ENCODE measurements around the gene MARCHF3. TPM values are rescaled to one million over a fixed set of nuclear protein-coding genes. Genes with fewer than 3 reads are reported as not detected.
"Not testable (repeated sequence)": the region's sequence is repeated elsewhere in the genome, so short reads cannot be mapped to it uniquely, and the experiment has no call there.

MARCHF3 gene
- total and polyA plus RNA-seq, 2 donors (not counting 3 experiments of a cell fraction or from before 2014, with no cell fraction given): 31.9 to 35.0 TPM

DNA sequence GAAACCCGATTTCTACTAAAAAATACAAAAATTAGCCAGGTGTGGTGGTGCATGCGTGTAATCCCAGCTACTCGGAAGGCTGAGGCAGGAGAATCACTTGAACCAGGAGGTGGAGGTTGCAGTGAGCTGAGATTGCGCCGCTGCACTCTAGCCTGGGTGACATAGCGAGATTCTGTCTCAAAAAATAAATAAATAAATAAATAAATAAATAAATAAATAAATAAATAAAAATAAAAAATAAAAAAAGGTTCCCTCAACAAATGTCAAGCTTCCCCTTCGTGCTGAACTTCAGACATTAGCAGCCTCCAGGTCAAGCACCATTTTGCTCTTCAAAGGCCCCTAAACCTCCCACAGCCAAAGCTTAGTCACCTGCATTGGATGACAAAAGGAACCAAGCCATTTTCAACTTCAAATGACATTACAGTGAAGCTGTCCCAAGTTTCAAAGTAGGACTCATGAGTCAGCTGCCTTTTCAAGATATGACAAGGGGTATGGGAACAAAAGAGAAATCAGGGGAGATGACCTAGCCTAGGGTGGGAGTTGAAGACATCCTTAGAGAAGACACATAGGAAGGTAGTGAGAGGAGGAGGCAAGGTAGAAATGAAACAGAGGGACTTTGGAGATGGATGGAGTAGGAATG, 6.7 kb downstream of the MARCHF3 start:
- H3K27ac ChIP-seq (ENCODE audit: insufficient read depth, low read depth, low read length); H3K4me3 ChIP-seq (replicated peaks in 1 of 3; ENCODE audit: insufficient read depth in 1 of 3, low read depth in 1 of 3, low read length in 3 of 3); BruUV-seq (replicated peaks); H3K27me3 ChIP-seq (ENCODE audit: control insufficient read depth in 2 of 2, insufficient read depth in 2 of 2, low read length in 2 of 2); H3K9me1 ChIP-seq (replicated peaks; ENCODE audit: control insufficient read depth, extremely low read depth, insufficient read depth, low read length); H3K4me2 ChIP-seq (ENCODE audit: insufficient read depth, low read length); CTCF ChIA-PET; POLR2A ChIA-PET; DNase-seq (ENCODE audit: low read depth, low spot score); H4K20me1 ChIP-seq (replicated peaks; ENCODE audit: control insufficient read depth, extremely low read depth, insufficient read depth, low read length); H3K9me3 ChIP-seq (replicated peaks; ENCODE audit: control insufficient read depth, insufficient read depth, low read length); H2AFZ ChIP-seq (ENCODE audit: low read depth, low read length); H3K36me3 ChIP-seq (ENCODE audit: control insufficient read depth in 2 of 2, extremely low read depth in 1 of 2, insufficient read depth in 2 of 2, low read length in 2 of 2); H3K4me1 ChIP-seq (ENCODE audit: control insufficient read depth, extremely low read depth, insufficient read depth, low read length); FAIRE-seq; dilution Hi-C loops (cut with MboI; ENCODE audit: extremely low pct_ligation_motif_present, low sequenced_read_pairs); H3K9ac ChIP-seq (replicated peaks; ENCODE audit: extremely low read depth, insufficient read depth, low read length); intact Hi-C loops (cut with micrococcal nuclease): not testable (repeated sequence)
- H3K79me2 ChIP-seq (ENCODE audit: control insufficient read depth, insufficient read depth, low read length): peaks cover 96% of the 10 kb centered on the region

DNA sequence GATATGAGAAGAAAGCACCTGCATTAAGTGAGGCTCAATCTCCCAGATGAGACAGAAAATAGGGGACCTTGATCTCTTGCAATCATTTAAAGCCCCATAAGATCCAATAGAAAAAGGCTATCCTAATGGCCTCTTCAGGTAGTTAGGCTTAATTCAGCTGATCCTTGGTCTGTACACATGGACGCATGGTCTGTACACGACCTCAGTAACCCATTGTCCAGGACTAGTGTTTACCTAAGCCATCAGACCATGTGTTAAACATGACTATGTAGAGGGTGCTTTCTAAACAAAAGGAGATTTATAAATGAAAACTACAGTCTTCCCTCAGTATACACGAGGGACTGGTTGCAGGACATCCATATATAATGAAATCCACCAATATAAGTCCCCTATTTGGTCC, 7.5 kb downstream of the MARCHF3 start:
- BruUV-seq (replicated peaks): no TSS peak
- ChIA-PET CTCF (no interaction called here), POLR2A (no interaction called here)
- Histone ChIP-seq H3K9me3 (replicated peaks; ENCODE audit: control insufficient read depth, insufficient read depth, low read length) (no peaks in the 10 kb centered on the region), H3K27ac (ENCODE audit: insufficient read depth, low read depth, low read length) (no peak overlapping the region), H3K9ac (replicated peaks; ENCODE audit: extremely low read depth, insufficient read depth, low read length) (no peak overlapping the region), H3K4me1 (ENCODE audit: control insufficient read depth, extremely low read depth, insufficient read depth, low read length) (no peaks in the 10 kb centered on the region), H3K4me3 (replicated peaks in 1 of 3; ENCODE audit: insufficient read depth in 1 of 3, low read depth in 1 of 3, low read length in 3 of 3) (no peak overlapping the region), H3K27me3 (ENCODE audit: control insufficient read depth in 2 of 2, insufficient read depth in 2 of 2, low read length in 2 of 2) (no peaks in the 10 kb centered on the region), H3K9me1 (replicated peaks; ENCODE audit: control insufficient read depth, extremely low read depth, insufficient read depth, low read length) (no peaks in the 10 kb centered on the region), H4K20me1 (replicated peaks; ENCODE audit: control insufficient read depth, extremely low read depth, insufficient read depth, low read length) (no peaks in the 10 kb centered on the region), H3K36me3 (ENCODE audit: control insufficient read depth in 2 of 2, extremely low read depth in 1 of 2, insufficient read depth in 2 of 2, low read length in 2 of 2) (no peaks in the 10 kb centered on the region), H3K79me2 (ENCODE audit: control insufficient read depth, insufficient read depth, low read length) (peaks cover 95% of the 10 kb centered on the region), H3K4me2 (ENCODE audit: insufficient read depth, low read length) (no peak overlapping the region), H2AFZ (ENCODE audit: low read depth, low read length) (no peak overlapping the region)
- TF ChIP-seq POLR2A (IDR thresholded peaks at IDR 0.05; ENCODE audit: low read depth, low read length) (no peak), MYC (IDR thresholded peaks at IDR 0.05; ENCODE audit: low read depth, low read length) (no peak), EZH2 (IDR thresholded peaks at IDR 0.05; ENCODE audit: borderline replicate concordance, low read depth, low read length, severe bottlenecking) (no peak), POLR2AphosphoS5 (IDR thresholded peaks at IDR 0.05; ENCODE audit: insufficient read depth, low read depth, low read length) (no peak), JUN (IDR thresholded peaks at IDR 0.05; ENCODE audit: borderline replicate concordance, insufficient read depth, insufficient read length, low read depth) (no peak), FOS (IDR thresholded peaks at IDR 0.05; ENCODE audit: borderline replicate concordance, insufficient read depth, low read length) (no peak), GATA2 (IDR thresholded peaks at IDR 0.05; ENCODE audit: insufficient read depth, insufficient read length, low read depth, low read length) (no peak)
- TF ChIP-seq, protein P1, sequence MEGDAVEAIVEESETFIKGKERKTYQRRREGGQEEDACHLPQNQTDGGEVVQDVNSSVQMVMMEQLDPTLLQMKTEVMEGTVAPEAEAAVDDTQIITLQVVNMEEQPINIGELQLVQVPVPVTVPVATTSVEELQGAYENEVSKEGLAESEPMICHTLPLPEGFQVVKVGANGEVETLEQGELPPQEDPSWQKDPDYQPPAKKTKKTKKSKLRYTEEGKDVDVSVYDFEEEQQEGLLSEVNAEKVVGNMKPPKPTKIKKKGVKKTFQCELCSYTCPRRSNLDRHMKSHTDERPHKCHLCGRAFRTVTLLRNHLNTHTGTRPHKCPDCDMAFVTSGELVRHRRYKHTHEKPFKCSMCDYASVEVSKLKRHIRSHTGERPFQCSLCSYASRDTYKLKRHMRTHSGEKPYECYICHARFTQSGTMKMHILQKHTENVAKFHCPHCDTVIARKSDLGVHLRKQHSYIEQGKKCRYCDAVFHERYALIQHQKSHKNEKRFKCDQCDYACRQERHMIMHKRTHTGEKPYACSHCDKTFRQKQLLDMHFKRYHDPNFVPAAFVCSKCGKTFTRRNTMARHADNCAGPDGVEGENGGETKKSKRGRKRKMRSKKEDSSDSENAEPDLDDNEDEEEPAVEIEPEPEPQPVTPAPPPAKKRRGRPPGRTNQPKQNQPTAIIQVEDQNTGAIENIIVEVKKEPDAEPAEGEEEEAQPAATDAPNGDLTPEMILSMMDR (IDR thresholded peaks at IDR 0.05; ENCODE audit: extremely low read depth in 1 of 2, insufficient read depth in 1 of 2, low read depth in 1 of 2, low read length in 2 of 2): no peak
- TF ChIP-seq, protein P2, sequence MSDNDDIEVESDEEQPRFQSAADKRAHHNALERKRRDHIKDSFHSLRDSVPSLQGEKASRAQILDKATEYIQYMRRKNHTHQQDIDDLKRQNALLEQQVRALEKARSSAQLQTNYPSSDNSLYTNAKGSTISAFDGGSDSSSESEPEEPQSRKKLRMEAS (IDR thresholded peaks at IDR 0.05; ENCODE audit: insufficient read depth, insufficient read length): no peak
- intact Hi-C loops (cut with micrococcal nuclease) (no loop called here), dilution Hi-C loops (cut with MboI; ENCODE audit: extremely low pct_ligation_motif_present, low sequenced_read_pairs) (no loop called here)
- DNase-seq (ENCODE audit: low read depth, low spot score) (no peak), FAIRE-seq (no peak)

Measured in endothelial cell of umbilical vein (primary cell).